GM23338 (cell line): ENCODE data around the gene SMYD3.
"Not testable (repeated sequence)": the region's sequence is repeated elsewhere in the genome, so short reads cannot be mapped to it uniquely, and the experiment has no call there.

ENCODE experiments used
- CREB1 ChIP-seq: fragments of 250-450 bp; sonication (Bioruptor Pico); IDR thresholded peaks from 2 replicates; pipeline ENCODE4 v1.5.0; 2020; ENCODE audit warnings: low read depth, mild to moderate bottlenecking, moderate library complexity
- EZH2 ChIP-seq: fragments of 200-600 bp; sonication (generic); IDR thresholded peaks from one replicate; pipeline ENCODE4 v1.8.0; 2017; ENCODE audit warnings: antibody characterized with exemption, mild to moderate bottlenecking, low read depth; ENCODE audit not compliant: unreplicated experiment
- EZH2phosphoT487 ChIP-seq: fragments of 200-600 bp; sonication (generic); IDR thresholded peaks from one replicate; pipeline ENCODE4 v1.8.1; 2018; ENCODE audit warnings: antibody characterized with exemption; ENCODE audit not compliant: unreplicated experiment
- JUNB ChIP-seq: IDR thresholded peaks from one replicate; pipeline ENCODE4 v1.6.1; 2016; ENCODE audit warnings: antibody characterized with exemption; ENCODE audit not compliant: unreplicated experiment
- POLR2AphosphoS5 ChIP-seq: IDR thresholded peaks from 2 replicates; pipeline ENCODE4 v1.6.1; 2016; ENCODE audit warnings: antibody characterized with exemption, low read depth
- STAT1 ChIP-seq: IDR thresholded peaks from one replicate; pipeline ENCODE4 v1.6.1; 2016; ENCODE audit warnings: antibody characterized with exemption; ENCODE audit not compliant: unreplicated experiment
- ZNF114 ChIP-seq: fragments of 250-450 bp; sonication (Bioruptor Pico); IDR thresholded peaks from 2 replicates; pipeline ENCODE4 v1.5.0; 2020; ENCODE audit warnings: mild to moderate bottlenecking, moderate library complexity
- ZNF331 ChIP-seq: fragments of 250-450 bp; sonication (Bioruptor Pico); IDR thresholded peaks from 2 replicates; pipeline ENCODE4 v1.5.0; 2020; ENCODE audit warnings: low read depth, mild to moderate bottlenecking, moderate library complexity
- TF ChIP-seq, protein P1 (sequence below), 2 experiments: fragments of 200-600 bp in 1 of 2; sonication (generic) in 1 of 2; conservative IDR thresholded peaks; 2 replicates each; pipeline versions ENCODE4 v1.5.1 to v1.6.1; 2016 to 2017; ENCODE audit warnings: antibody characterized with exemption in 2 of 2, low read depth in 2 of 2, mild to moderate bottlenecking in 2 of 2, moderate library complexity in 1 of 2
- TF ChIP-seq, protein P2 (sequence below): IDR thresholded peaks from one replicate; pipeline ENCODE4 v1.6.1; 2018; ENCODE audit warnings: antibody characterized with exemption; ENCODE audit not compliant: unreplicated experiment
- TF ChIP-seq, protein P3 (sequence below): IDR thresholded peaks from 2 replicates; pipeline ENCODE4 v1.6.1; 2016; ENCODE audit warnings: antibody characterized with exemption
- TF ChIP-seq, protein P4 (sequence below): fragments of 250-450 bp; sonication (Bioruptor Pico); IDR thresholded peaks from 2 replicates; pipeline ENCODE4 v1.5.0; 2020; ENCODE audit warnings: mild to moderate bottlenecking, moderate library complexity

DNA sequence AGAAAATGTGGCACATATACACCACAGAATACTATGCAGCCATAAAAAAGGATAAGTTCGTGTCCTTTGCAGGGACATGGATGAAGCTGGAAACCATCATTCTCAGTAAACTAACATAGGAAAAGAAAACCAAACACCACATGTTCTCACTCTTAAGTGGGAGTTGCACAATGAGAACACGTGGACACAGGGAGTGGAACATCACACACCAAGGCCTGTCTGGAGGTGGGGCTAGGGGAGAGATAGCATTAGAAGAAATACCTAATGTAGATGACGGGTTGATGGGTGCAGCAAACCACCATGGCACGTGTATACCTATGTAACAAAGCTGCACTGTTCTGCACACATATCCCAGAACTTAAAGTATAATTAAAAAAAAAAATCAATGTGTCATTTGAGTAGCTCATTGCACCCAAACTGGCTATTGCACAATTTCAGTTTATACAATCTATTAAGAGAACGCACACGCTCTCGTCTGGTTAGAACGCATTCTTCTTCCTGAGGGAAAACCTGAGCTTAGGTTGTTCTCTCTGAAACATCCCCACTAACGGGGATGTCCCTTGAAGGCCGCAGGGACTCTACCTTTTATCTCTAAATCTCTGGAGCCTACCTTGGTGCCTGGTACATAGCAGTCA is 535.9 kb downstream of the SMYD3 start:
- TF ChIP-seq, protein P1, sequence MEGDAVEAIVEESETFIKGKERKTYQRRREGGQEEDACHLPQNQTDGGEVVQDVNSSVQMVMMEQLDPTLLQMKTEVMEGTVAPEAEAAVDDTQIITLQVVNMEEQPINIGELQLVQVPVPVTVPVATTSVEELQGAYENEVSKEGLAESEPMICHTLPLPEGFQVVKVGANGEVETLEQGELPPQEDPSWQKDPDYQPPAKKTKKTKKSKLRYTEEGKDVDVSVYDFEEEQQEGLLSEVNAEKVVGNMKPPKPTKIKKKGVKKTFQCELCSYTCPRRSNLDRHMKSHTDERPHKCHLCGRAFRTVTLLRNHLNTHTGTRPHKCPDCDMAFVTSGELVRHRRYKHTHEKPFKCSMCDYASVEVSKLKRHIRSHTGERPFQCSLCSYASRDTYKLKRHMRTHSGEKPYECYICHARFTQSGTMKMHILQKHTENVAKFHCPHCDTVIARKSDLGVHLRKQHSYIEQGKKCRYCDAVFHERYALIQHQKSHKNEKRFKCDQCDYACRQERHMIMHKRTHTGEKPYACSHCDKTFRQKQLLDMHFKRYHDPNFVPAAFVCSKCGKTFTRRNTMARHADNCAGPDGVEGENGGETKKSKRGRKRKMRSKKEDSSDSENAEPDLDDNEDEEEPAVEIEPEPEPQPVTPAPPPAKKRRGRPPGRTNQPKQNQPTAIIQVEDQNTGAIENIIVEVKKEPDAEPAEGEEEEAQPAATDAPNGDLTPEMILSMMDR (conservative IDR thresholded peaks at IDR 0.05; ENCODE audit: low read depth in 2 of 2), result not testable (repeated sequence)
- TF ChIP-seq POLR2AphosphoS5; EZH2; CREB1 (CRISPR knock-in tag); EZH2phosphoT487; JUNB; STAT1; ZNF331 (CRISPR knock-in tag); ZNF114 (CRISPR knock-in tag): not testable (repeated sequence)
- TF ChIP-seq, protein P2, sequence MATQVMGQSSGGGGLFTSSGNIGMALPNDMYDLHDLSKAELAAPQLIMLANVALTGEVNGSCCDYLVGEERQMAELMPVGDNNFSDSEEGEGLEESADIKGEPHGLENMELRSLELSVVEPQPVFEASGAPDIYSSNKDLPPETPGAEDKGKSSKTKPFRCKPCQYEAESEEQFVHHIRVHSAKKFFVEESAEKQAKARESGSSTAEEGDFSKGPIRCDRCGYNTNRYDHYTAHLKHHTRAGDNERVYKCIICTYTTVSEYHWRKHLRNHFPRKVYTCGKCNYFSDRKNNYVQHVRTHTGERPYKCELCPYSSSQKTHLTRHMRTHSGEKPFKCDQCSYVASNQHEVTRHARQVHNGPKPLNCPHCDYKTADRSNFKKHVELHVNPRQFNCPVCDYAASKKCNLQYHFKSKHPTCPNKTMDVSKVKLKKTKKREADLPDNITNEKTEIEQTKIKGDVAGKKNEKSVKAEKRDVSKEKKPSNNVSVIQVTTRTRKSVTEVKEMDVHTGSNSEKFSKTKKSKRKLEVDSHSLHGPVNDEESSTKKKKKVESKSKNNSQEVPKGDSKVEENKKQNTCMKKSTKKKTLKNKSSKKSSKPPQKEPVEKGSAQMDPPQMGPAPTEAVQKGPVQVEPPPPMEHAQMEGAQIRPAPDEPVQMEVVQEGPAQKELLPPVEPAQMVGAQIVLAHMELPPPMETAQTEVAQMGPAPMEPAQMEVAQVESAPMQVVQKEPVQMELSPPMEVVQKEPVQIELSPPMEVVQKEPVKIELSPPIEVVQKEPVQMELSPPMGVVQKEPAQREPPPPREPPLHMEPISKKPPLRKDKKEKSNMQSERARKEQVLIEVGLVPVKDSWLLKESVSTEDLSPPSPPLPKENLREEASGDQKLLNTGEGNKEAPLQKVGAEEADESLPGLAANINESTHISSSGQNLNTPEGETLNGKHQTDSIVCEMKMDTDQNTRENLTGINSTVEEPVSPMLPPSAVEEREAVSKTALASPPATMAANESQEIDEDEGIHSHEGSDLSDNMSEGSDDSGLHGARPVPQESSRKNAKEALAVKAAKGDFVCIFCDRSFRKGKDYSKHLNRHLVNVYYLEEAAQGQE, result not testable (repeated sequence)
- TF ChIP-seq, protein P3, sequence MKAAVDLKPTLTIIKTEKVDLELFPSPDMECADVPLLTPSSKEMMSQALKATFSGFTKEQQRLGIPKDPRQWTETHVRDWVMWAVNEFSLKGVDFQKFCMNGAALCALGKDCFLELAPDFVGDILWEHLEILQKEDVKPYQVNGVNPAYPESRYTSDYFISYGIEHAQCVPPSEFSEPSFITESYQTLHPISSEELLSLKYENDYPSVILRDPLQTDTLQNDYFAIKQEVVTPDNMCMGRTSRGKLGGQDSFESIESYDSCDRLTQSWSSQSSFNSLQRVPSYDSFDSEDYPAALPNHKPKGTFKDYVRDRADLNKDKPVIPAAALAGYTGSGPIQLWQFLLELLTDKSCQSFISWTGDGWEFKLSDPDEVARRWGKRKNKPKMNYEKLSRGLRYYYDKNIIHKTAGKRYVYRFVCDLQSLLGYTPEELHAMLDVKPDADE, result not testable (repeated sequence)
- TF ChIP-seq, protein P4, sequence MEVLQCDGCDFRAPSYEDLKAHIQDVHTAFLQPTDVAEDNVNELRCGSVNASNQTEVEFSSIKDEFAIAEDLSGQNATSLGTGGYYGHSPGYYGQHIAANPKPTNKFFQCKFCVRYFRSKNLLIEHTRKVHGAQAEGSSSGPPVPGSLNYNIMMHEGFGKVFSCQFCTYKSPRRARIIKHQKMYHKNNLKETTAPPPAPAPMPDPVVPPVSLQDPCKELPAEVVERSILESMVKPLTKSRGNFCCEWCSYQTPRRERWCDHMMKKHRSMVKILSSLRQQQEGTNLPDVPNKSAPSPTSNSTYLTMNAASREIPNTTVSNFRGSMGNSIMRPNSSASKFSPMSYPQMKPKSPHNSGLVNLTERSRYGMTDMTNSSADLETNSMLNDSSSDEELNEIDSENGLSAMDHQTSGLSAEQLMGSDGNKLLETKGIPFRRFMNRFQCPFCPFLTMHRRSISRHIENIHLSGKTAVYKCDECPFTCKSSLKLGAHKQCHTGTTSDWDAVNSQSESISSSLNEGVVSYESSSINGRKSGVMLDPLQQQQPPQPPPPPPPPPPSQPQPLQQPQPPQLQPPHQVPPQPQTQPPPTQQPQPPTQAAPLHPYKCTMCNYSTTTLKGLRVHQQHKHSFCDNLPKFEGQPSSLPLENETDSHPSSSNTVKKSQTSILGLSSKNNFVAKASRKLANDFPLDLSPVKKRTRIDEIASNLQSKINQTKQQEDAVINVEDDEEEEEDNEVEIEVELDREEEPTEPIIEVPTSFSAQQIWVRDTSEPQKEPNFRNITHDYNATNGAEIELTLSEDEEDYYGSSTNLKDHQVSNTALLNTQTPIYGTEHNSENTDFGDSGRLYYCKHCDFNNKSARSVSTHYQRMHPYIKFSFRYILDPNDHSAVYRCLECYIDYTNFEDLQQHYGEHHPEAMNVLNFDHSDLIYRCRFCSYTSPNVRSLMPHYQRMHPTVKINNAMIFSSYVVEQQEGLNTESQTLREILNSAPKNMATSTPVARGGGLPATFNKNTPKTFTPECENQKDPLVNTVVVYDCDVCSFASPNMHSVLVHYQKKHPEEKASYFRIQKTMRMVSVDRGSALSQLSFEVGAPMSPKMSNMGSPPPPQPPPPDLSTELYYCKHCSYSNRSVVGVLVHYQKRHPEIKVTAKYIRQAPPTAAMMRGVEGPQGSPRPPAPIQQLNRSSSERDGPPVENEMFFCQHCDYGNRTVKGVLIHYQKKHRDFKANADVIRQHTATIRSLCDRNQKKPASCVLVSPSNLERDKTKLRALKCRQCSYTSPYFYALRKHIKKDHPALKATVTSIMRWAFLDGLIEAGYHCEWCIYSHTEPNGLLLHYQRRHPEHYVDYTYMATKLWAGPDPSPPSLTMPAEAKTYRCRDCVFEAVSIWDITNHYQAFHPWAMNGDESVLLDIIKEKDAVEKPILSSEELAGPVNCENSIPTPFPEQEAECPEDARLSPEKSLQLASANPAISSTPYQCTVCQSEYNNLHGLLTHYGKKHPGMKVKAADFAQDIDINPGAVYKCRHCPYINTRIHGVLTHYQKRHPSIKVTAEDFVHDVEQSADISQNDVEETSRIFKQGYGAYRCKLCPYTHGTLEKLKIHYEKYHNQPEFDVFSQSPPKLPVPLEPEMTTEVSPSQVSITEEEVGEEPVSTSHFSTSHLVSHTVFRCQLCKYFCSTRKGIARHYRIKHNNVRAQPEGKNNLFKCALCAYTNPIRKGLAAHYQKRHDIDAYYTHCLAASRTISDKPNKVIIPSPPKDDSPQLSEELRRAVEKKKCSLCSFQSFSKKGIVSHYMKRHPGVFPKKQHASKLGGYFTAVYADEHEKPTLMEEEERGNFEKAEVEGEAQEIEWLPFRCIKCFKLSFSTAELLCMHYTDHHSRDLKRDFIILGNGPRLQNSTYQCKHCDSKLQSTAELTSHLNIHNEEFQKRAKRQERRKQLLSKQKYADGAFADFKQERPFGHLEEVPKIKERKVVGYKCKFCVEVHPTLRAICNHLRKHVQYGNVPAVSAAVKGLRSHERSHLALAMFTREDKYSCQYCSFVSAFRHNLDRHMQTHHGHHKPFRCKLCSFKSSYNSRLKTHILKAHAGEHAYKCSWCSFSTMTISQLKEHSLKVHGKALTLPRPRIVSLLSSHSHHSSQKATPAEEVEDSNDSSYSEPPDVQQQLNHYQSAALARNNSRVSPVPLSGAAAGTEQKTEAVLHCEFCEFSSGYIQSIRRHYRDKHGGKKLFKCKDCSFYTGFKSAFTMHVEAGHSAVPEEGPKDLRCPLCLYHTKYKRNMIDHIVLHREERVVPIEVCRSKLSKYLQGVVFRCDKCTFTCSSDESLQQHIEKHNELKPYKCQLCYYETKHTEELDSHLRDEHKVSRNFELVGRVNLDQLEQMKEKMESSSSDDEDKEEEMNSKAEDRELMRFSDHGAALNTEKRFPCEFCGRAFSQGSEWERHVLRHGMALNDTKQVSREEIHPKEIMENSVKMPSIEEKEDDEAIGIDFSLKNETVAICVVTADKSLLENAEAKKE (CRISPR knock-in tag), result not testable (repeated sequence)
